Stimulated activated CD4-positive, alpha-beta T cell treated with anti-CD3 and anti-CD28 coated beads, Interleukin-2, amount 100 ng/mL, for 4 hours (primary cell): ENCODE results near the gene FAH.
"Not testable (repeated sequence)": the region's sequence is repeated elsewhere in the genome, so short reads cannot be mapped to it uniquely, and the experiment has no call there.

Source experiments
- DNase-seq: peaks from one replicate; pipeline ENCODE4 v3.0.0-alpha.2; 2020; ENCODE audit warnings: low read depth

FAH gene

DNA sequence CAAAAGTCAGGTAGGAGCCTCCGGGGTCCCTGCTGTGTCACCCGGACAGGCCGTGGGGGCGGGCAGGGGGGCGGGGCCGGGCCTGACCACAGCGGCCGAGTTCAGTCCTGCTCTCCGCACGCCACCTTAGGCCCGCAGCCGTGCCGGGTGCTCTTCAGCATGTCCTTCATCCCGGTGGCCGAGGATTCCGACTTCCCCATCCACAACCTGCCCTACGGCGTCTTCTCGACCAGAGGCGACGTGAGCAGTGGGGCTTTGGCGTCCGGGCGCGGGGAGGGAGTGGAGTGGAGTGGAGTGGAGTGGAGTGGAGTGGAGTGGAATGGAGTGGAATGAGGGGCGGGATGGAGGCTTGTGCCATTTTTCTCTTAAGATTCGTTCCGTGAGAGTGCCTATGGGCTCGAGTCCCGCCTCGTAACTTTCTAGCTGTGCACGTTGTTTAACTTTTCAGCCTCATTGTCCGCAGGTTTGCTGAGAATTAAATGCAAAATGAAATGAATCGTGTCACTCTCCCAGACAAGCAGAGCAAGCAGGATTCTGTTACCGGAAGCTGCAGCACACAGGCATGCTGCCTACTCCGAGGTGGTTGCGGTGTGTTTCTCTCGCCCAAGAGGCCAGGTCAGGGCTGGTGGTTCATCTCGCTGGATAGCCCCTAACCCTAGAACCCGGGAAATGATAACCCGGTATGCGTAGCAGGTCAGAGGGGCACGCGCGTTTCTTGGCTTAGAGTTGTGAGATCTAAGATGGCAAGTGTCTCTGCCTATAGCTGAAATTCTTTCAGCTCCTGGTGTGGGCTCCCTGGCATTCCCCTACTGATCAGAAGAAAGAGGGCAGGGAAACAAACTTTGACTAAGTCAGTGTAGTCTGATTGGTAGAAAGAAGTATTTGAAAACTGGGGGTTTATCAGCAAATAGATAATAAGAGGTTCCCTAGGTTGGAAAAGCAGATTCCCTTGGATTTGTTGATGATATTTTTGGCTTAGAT is at the start of gene FAH:
FAH (plus strand) TSS at position 104 of the 981 bp plus-strand sequence; CDS start at position 160, 56 bp downstream.
- DNase-seq: peak; percentile 19

GRCh38 chr15:80105193-80105592 is 47.6 kb upstream of the FAH start:
- no peak for DNase-seq

DNA sequence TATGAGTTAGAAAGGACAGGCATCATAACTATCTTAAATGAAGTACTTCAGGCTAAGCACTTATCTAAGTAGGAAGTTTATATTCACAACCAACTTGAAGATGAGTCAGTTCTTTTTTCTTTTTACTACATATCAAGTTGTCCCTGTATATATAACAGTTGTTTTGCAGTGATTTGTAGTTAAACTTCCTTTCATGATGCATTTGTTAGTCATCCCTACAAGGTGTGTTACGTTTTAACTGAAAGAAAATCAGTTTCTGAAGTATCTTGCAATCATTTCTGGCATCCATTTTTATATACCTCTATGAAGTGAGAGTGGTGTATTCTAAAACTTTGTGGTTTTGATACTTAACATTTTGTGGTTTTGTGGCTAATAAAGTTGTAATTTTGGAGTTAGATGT is 47.2 kb upstream of the FAH start:
- DNase-seq: no peak

DNA sequence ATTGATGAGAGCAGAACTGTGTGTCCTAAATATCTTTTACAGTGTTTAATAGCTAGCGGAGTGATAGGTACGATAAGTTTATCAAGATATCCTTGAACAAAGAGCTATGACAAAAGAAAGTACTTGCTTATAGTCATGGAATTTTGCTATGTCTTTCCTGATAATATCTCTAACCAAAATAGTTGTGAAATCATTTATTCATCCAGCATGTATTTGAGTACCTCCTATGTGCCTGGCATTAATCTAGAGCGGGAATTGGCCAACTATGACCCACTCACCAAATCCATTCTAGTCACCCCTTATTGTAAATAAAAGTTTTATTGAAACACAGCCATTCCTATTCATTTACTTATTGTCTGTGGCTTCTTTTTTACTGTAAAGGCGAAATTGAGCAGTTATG is 46.7 kb upstream of the FAH start:
- no peak for DNase-seq

GRCh38 chr15:80107204-80107603 is 45.6 kb upstream of the FAH start:
- no peak for DNase-seq

- DNase-seq: no peak
Observed at GRCh38 chr15:80107774-80108173, 45.0 kb upstream of the FAH start.

DNA sequence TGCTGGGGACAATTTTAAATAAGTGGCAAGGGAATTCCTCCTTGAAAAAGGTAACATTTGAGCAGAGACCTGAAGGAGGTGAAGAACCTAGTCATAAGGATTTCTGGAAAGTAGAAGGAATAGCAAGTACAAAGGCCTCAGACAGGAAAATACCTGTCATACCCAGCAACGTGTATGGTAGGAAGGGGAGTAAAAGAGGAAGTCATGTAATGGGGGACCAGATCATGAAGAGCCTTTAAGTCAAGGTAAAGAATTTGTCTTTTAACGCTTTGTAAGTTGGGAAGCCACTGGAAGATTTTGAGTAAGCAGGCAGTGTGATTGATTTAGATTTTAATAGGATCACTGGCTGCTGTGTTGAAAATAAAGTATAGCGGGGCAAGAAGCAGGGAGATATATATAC is 43.4 kb upstream of the FAH start:
- no peak for DNase-seq

DNA sequence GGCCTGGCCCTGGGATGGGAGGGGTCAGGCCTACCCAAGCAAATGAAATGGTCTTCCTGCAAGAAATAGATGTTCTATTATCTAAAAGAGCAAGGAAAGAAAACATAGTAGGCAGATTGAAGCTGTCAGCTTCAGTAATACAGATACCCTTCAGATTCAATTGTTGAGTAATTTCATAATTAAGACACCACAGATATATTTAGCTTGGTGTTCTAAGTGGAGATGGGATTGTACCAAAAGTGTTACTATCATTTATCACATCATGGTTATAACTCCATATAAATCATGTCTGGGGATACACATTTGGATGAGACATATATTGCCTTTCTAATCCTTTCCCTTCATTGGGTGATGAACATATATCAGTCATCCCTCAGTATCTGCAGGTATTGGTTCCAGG is 41.9 kb upstream of the FAH start:
- DNase-seq: no peak

- no peak for DNase-seq
Observed at GRCh38 chr15:80114114-80114513, 38.7 kb upstream of the FAH start.

DNA sequence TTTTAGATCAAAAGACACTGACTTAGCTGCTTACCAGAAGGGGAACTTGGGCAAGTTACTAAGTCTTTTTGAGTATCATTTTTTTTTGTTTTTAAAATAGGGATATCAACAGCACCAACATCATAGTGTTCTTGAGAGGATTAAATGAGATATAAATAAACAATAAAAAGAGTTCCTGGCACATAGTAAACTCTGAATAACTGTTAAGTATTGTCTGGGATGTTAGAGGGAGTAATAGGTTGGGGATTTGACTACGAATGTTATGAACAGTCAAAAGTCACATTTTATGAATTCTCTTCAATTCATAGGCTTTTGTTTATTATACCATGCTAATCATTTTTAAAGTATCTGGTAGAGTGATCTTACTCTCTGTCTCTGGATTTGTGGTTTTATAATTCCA is 37.8 kb upstream of the FAH start:
- no peak for DNase-seq

GRCh38 chr15:80118956-80119355 is 33.8 kb upstream of the FAH start:
- DNase-seq: no peak

GRCh38 chr15:80120636-80121035 is 32.2 kb upstream of the FAH start:
- no peak for DNase-seq

- no peak for DNase-seq
Observed at GRCh38 chr15:80121546-80121945, 31.3 kb upstream of the FAH start.

DNA sequence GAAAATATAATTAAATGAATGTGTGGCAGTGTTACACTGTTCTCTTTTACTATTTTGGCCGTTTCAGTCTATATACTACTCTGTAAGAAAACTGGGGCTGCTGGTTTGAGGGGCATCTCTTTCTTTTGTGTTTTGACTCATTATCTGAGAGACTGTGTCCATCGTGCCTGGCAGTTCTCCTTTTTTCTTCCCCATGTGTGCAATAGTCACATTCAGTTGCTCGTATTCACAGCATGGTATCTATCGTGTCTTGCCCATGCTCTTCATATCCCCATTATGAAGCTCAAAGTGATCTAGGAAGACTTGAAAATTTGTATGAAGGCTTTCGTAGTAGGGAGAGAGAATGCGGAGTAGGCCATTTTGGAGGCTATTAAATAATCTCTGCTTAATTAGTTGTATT is 29.8 kb upstream of the FAH start:
- DNase-seq: no peak

DNA sequence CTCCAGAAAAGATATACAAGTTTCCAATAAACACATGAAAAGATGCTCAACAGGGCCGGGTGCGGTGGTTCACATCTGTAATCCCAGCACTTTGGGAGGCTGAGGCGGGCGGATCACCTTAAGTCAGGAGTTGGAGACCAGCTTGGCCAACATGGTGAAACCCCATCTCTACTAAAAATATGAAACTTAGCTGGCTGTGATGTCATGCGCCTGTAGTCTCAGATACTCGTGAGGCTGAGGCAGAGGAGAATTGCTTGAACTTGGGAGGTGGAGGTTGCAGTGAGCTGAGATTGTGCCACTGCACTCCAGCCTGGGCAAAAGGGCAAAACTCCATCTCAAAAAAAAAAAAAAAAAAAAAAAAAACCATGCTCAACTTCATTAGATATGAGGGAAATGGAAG is 25.5 kb upstream of the FAH start:
- DNase-seq: not testable (repeated sequence)

DNA sequence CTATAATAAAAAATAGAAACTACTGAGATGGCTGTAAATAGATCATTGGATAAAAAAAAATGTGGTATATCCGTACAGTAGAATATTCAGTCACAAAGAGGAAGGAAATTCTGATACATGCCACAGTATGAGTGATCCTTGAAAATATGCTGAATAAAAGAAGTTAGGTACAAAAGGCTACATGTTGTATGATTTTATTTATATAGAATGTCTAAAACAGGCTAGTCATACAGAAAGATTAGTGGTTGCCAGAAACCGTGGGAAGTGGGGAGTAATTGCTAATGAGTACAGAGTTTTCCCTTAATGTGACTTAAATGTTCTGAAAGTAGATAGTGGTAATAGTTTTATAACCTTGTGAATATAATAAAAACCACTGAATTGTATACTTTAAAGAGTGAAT is 24.9 kb upstream of the FAH start:
- DNase-seq: no peak

GRCh38 chr15:80132382-80132781 is 20.4 kb upstream of the FAH start:
- no peak for DNase-seq

DNA sequence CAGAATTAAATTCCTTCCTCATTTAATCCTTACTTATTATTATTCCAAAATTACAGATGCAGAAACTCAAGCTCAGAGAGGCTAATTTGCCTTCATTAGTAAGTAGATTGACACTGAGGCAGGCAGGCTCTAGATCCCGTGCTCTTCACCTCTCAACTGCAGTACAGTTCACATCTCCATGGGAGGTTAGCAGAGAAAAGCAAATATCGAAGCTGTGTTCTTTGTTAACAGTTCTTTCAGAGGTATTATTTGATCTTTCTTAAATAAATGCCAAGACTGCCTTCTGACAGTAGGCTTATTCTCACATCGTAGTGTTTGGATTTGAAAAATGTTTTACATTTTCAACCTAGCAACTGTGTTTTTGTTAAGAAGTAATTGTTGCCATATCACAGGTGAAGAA is 15.9 kb upstream of the FAH start:
- no peak for DNase-seq

- no peak for DNase-seq
Observed at GRCh38 chr15:80138961-80139360, 13.8 kb upstream of the FAH start.

DNA sequence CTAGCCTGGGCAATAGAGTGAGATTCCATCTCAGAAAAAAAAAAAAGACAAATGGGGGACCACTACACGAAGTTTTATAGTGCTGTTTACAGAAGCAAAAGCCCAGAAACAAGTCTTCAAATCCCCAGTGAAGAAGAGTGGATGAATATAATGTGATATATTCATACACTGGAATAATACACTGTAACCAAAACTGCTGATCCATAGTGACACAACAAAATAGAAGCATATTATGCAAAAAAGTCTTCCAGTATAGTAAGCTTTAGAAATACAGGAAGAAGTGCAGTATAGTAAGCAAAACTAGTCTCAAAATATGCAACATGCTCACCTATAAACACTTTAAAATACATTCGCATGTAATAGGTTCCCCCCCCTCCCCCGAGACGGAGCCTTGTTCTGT is 11.9 kb upstream of the FAH start:
- DNase-seq: no peak

DNA sequence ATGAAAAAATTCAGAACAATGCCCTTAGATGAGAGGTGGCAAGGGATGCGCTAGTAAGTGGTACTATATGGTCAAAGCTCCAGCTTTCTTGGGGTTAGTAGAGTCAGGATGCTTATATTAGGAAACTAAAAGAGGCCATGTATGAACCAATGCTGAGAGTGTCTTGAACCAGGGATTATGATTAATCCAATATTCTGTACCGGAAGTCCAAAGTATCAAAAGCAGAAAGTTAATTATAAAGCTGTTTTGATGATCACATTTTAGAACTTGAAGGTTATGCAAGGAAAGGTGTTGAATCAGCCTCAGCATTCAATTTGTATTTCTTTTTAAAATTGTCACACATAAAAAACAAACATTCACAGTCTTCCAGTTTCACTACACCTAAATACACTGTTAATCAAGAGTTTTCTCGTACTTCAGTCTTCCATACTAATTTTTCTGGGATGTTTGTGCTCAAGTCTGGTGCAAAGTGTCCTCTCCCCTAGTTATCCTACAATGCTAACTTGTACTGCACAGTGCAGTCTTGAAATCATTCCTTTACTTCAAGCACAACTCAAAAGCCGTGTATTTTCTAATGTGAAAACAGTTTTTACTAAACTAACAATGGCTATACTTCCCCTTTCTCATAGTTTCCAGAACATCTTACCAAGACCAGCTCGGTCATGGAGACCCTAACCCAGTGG is 10.7 kb upstream of the FAH start:
- no peak for DNase-seq

DNA sequence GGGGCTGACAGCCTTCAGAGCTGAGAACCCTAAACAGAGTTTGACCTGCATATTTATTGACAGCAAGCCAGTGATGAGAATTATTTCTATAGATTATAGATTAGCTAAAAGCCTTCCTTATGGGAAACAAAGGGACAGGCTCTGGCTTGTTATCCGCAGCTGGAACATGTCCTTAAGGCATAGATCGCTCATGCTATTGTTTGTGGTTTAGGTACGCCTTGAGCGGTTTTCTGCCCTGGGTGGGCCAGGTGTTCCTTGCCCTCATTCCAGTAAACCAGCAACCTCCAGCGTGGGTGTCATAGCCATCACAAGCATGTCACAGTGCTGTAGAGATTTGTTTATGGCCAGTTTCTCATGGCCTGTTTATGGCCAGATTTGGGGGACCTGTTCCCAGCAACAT is 10.2 kb upstream of the FAH start:
- no peak for DNase-seq

DNA sequence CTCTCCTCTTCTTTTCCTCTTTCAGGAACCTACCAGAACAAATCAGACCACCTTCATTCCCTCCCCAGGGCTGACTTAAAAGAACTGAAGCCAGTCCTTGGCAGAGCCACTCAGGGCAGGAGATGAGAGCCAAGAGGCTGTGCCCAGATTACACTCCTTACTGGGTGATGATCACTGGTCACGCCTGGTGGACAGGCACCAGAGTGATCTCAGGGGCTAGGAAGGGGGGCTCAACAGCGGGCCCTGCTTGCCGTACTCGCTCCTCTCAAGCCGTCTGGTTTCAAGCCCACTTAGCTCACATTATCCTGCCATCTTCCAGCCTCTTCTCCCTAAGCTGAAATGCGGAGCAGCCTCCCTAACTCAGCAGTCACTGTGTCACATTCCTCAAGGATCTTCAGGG is 1.7 kb upstream of the FAH start:
- no peak for DNase-seq
